SU-DHL-6 (cell line): Measurements from ENCODE around the gene KRTAP10-4.
"Not testable (repeated sequence)": the region's sequence is repeated elsewhere in the genome, so short reads cannot be mapped to it uniquely, and the experiment has no call there.

Source experiments
- EZH2phosphoT487 ChIP-seq: fragments of 200-600 bp; sonication (generic), shearing (Covaris generic); conservative IDR thresholded peaks from 2 replicates; pipeline ENCODE4 v1.6.1; 2018; ENCODE audit warnings: mild to moderate bottlenecking, antibody characterized with exemption, low read length, moderate library complexity, mixed read lengths
- TF ChIP-seq, protein P1 (sequence below): fragments of 200-600 bp; sonication (generic); IDR thresholded peaks from one replicate; pipeline ENCODE4 v1.5.1; 2017; ENCODE audit warnings: antibody characterized with exemption, mild to moderate bottlenecking, low read length, moderate library complexity; ENCODE audit not compliant: insufficient read depth, poor library complexity, severe bottlenecking

DNA sequence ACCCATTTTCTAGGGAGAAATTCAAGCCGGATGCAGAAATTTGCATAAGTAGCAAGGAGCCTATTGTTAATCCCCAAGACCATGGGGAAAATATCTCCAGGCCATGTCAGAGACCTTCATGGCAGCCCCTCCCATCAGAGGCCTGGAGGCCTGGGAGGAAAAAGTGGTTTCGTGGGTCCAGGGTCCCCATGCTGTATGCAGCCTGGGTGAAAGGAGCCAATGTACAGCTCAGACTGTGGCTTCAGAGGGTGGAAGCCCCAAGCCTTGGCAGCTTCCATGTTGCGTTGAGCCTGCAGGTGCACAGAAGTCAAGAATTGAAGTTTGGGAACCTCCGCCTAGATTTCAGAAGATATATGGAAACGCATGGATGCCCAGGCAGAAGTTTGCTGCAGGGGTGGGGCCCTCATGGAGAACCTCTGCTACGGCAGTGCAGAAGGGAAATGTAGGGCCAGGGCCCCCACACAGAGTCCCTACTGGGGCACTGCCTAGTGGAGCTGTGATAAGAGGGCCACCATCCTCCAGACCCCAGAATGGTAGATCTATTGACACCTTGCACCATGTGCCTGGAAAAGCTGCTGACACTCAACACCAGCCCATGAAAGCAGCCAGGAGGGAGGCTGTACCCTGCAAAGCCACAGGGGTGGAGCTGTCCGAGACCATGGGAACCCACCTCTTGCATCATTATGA lies 36.8 kb downstream of the KRTAP10-4 start:
- TF ChIP-seq, protein P1, sequence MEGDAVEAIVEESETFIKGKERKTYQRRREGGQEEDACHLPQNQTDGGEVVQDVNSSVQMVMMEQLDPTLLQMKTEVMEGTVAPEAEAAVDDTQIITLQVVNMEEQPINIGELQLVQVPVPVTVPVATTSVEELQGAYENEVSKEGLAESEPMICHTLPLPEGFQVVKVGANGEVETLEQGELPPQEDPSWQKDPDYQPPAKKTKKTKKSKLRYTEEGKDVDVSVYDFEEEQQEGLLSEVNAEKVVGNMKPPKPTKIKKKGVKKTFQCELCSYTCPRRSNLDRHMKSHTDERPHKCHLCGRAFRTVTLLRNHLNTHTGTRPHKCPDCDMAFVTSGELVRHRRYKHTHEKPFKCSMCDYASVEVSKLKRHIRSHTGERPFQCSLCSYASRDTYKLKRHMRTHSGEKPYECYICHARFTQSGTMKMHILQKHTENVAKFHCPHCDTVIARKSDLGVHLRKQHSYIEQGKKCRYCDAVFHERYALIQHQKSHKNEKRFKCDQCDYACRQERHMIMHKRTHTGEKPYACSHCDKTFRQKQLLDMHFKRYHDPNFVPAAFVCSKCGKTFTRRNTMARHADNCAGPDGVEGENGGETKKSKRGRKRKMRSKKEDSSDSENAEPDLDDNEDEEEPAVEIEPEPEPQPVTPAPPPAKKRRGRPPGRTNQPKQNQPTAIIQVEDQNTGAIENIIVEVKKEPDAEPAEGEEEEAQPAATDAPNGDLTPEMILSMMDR, result not testable (repeated sequence)
- not testable (repeated sequence) for TF ChIP-seq EZH2phosphoT487
